Adrenal gland (tissue), 12 donors: ENCODE results near the gene ZNF354B. TPM values are rescaled to one million over a fixed set of nuclear protein-coding genes. Genes with fewer than 3 reads are reported as not detected.

Experiments used
- DNase-seq, 7 donors: peaks; one replicate each; pipeline ENCODE4 v3.0.0-alpha.2; 2019 to 2020
- H3K27ac ChIP-seq, 5 donors: fragments of 200-600 bp; sonication (generic) in 4 of 5; 1 replicate in 3 of 5; 2 replicates in 2 of 5; pipeline versions ENCODE4 v1.5.1 to v1.8.0; 2016 to 2020; ENCODE audit warnings: mild to moderate bottlenecking in 1 of 5
- H3K27me3 ChIP-seq: fragments of 200-600 bp; 2 replicates; pipeline ENCODE4 v1.8.0; 2021
- H3K36me3 ChIP-seq, 2 donors: fragments of 200-600 bp; replicated peaks in 1 of 2; 1 replicate in 1 of 2; 2 replicates in 1 of 2; pipeline versions ENCODE4 v1.5.1 to v1.8.0; 2018 to 2022
- H3K4me1 ChIP-seq, 2 donors: fragments of 200-600 bp; replicated peaks in 1 of 2; 1 replicate in 1 of 2; 2 replicates in 1 of 2; pipeline versions ENCODE4 v1.5.1 to v1.8.0; 2018 to 2021
- H3K4me3 ChIP-seq, 4 donors: fragments of 200-600 bp; sonication (generic) in 3 of 4; one replicate each; pipeline ENCODE4 v1.5.1; 2016 to 2018
- H3K9me3 ChIP-seq, 3 donors: fragments of 200-600 bp; sonication (generic) in 1 of 3; replicated peaks in 1 of 3; 1 replicate in 2 of 3; 2 replicates in 1 of 3; pipeline versions ENCODE4 v1.5.1 to v1.8.0; 2016 to 2021
- POLR2A ChIP-seq, 2 donors: fragments of 450-650 bp; IDR thresholded peaks; one replicate each; pipeline ENCODE4 v1.6.1; 2017; ENCODE audit warnings: antibody characterized with exemption in 2 of 2, mild to moderate bottlenecking in 2 of 2, moderate library complexity in 1 of 2
- WGBS, 4 donors: extraction: QIAGEN DNeasy Blood & Tissue Kit in 2 of 4; methylation state at CpG; one replicate each; pipeline versions ENCODE4 v1.1.5 to v1.1.7; 2013 to 2017; 5-methylcytosine and 5-hydroxymethylcytosine counted together
- intact Hi-C, 2 donors: fragments of 100-400 bp; cut with DNase I; formaldehyde crosslinking; loops; one replicate each; pipeline versions ENCODE4 v1.14.1 to v1.15.0; 2022 to 2023
- polyA plus RNA-seq, 3 donors: library from polyadenylated mRNA; stranded (reverse); fragments of 200-250 nt in 2 of 3; fragments of 350-450 nt in 1 of 3; fragmentation: Illumina TruSeq in 1 of 3; extraction: RNeasy Lipid Tissue Mini Kit (QIAGEN cat#74804) in 1 of 3; gene quantifications; one replicate each; pipeline ENCODE4 v1.2.3, GENCODE V29; 2013 to 2014
- total RNA-seq, 9 donors: library from RNA; depleted of rRNA in 4 of 9; stranded (reverse); fragments of >200 nt in 4 of 9; fragments of 120-200 nt in 1 of 9; fragmentation: NEBNext Ultra II Directional in 1 of 9; extraction: Animal tissue kit (Norgen Biotek cat#: 25700) in 1 of 9; gene quantifications; one replicate each; pipeline versions ENCODE4 v1.1.0 to v1.2.4, GENCODE V29; 2013 to 2023
- TF ChIP-seq, protein P1 (sequence below), 6 experiments: fragments of 450-650 bp in 4 of 6; fragments of 200-600 bp in 2 of 6; sonication (generic) in 1 of 6; IDR thresholded peaks; 1 replicate in 5 of 6; 2 replicates in 1 of 6; pipeline versions ENCODE4 v1.5.1 to v1.8.0; 2016 to 2021; ENCODE audit warnings: antibody characterized with exemption in 6 of 6, mild to moderate bottlenecking in 2 of 6, moderate library complexity in 1 of 6
- donor health status: healthy with polysubstance abuse.
- donor health status: Bipolar disorder and iron deficiency.
- donor health status: DM: yes; HTN: yes; CAD: no.
- donor health status: DM: no; HTN: no; CAD: no.
- donor health status: DM: no; HTN: no; CAD: no.
- donor health status: DM: yes; HTN: yes; CAD: no.

The ZNF354B gene
- total and polyA plus RNA-seq, 12 donors, result 2.7 to 20.9 (median 12.2) TPM

GRCh38 chr5:178820001-178820400 is 39.8 kb upstream of the ZNF354B start:
- TF ChIP-seq, protein P1, sequence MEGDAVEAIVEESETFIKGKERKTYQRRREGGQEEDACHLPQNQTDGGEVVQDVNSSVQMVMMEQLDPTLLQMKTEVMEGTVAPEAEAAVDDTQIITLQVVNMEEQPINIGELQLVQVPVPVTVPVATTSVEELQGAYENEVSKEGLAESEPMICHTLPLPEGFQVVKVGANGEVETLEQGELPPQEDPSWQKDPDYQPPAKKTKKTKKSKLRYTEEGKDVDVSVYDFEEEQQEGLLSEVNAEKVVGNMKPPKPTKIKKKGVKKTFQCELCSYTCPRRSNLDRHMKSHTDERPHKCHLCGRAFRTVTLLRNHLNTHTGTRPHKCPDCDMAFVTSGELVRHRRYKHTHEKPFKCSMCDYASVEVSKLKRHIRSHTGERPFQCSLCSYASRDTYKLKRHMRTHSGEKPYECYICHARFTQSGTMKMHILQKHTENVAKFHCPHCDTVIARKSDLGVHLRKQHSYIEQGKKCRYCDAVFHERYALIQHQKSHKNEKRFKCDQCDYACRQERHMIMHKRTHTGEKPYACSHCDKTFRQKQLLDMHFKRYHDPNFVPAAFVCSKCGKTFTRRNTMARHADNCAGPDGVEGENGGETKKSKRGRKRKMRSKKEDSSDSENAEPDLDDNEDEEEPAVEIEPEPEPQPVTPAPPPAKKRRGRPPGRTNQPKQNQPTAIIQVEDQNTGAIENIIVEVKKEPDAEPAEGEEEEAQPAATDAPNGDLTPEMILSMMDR (IDR thresholded peaks at IDR 0.05), result no peak
- TF ChIP-seq POLR2A (IDR thresholded peaks at IDR 0.05), result no peak
- 74 to 84% (median 83%) methylated on average over 2 of the region's 2 CpGs for WGBS, 4 donors

GRCh38 chr5:178825444-178825843 is 34.3 kb upstream of the ZNF354B start:
- no peak for DNase-seq
- no peak overlapping the region for H3K27ac ChIP-seq
- H3K27me3 ChIP-seq, result no peaks in the 10 kb centered on the region
- WGBS, 4 donors, result 80 to 86% (median 85%) methylated on average over 6 of the region's 6 CpGs
- no peaks in the 10 kb centered on the region for H3K4me1 ChIP-seq
- no peaks in the 10 kb centered on the region for H3K9me3 ChIP-seq
- no peak overlapping the region for H3K4me3 ChIP-seq
- intact Hi-C loops, result no loop called here
- TF ChIP-seq, protein P1 (IDR thresholded peaks at IDR 0.05), result no peak
- TF ChIP-seq POLR2A (IDR thresholded peaks at IDR 0.05), result no peak
- no peaks in the 10 kb centered on the region for H3K36me3 ChIP-seq

More at GRCh38 chr5:178820001-178820400, 39.8 kb upstream of the ZNF354B start:
- no peak overlapping the region for H3K27ac ChIP-seq
- no peak overlapping the region for H3K4me3 ChIP-seq
- H3K36me3 ChIP-seq, result no peaks in the 10 kb centered on the region
- intact Hi-C loops, result no loop called here
- H3K9me3 ChIP-seq, result no peaks in the 10 kb centered on the region
- H3K27me3 ChIP-seq, result no peaks in the 10 kb centered on the region
- H3K4me1 ChIP-seq, result no peaks in the 10 kb centered on the region
- DNase-seq, result no peak

- Histone ChIP-seq H3K27me3 (no peaks in the 10 kb centered on the region), H3K4me3 (no peak overlapping the region), H3K9me3 (no peaks in the 10 kb centered on the region), H3K27ac (no peak overlapping the region), H3K36me3 (no peaks in the 10 kb centered on the region), H3K4me1 (no peaks in the 10 kb centered on the region)
- no peak for TF ChIP-seq POLR2A (IDR thresholded peaks at IDR 0.05)
- TF ChIP-seq, protein P1 (IDR thresholded peaks at IDR 0.05), result no peak
- no peak for DNase-seq
- intact Hi-C loops, result no loop called here
- 69 to 77% (median 73%) methylated on average over 2 of the region's 2 CpGs for WGBS, 4 donors
Measured at GRCh38 chr5:178826216-178826615, 33.5 kb upstream of the ZNF354B start.

DNA sequence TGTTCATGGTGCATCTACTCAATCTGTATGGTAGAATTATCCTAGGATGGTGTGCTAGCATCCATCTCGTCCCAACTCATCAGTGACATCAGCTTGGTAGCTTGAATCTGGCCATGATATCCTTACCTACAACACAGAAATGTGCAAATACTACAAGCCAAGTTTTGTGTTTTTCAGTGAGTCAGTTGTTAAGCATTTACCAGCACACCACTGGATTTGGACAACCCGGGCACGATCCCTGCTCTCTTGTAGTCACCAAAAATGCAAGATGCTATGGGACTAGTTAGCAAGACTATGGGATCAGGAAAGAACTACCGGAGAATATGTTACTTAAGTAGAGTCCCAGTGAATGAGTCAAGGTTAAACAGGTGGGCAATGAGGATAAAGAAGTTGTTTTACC is 32.1 kb upstream of the ZNF354B start:
- Histone ChIP-seq H3K27me3 (no peaks in the 10 kb centered on the region), H3K9me3 (no peaks in the 10 kb centered on the region), H3K4me1 (no peaks in the 10 kb centered on the region), H3K27ac (no peak overlapping the region), H3K36me3 (no peaks in the 10 kb centered on the region), H3K4me3 (no peak overlapping the region)
- intact Hi-C loops, result no loop called here
- TF ChIP-seq POLR2A (IDR thresholded peaks at IDR 0.05), result no peak
- TF ChIP-seq, protein P1 (IDR thresholded peaks at IDR 0.05), result no peak
- 58 to 67% (median 63%) methylated on average over 4 of the region's 4 CpGs for WGBS, 4 donors
- DNase-seq, result no peak
